Limb (tissue), 2 donors: Measurements from ENCODE around the gene TMCC2.

Experiments
- DNase-seq, 2 donors: peaks; one replicate each; pipeline ENCODE4 v3.0.0-alpha.2; 2016; ENCODE audit errors: extremely low spot score in 2 of 2

Gene TMCC2

DNA sequence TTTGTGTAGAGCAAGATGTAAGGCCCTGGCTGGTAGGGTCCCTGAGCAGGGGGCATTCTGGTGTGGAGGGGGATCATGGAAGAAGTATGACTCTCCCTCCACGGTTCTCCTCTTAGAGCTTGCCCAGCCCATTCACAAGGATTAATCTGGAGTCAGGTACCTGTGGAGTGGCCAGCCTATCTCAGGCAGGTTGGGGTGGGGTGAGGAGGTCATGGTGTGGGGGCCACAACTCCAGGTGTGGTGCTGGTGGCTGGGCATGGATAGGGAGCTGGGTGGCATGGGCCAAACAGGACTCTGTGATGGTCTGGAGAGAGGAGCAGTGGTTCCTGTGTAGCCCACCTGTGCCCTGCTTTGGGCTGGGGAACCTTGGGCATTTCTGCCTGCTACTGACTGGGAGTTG is 32.3 kb downstream of the TMCC2 start:
- DNase-seq: no peak

- DNase-seq: no peak
Measured at GRCh38 chr1:205260948-205261732, 33.4 kb downstream of the TMCC2 start.

GRCh38 chr1:205261946-205262691 is 34.4 kb downstream of the TMCC2 start:
- no peak for DNase-seq

GRCh38 chr1:205262731-205263171 is 35.0 kb downstream of the TMCC2 start:
- DNase-seq: no peak

GRCh38 chr1:205263580-205264190 is 35.9 kb downstream of the TMCC2 start:
- no peak for DNase-seq

GRCh38 chr1:205266611-205267305 is 39.0 kb downstream of the TMCC2 start:
- no peak for DNase-seq

- DNase-seq: no peak
Measured at GRCh38 chr1:205267306-205267902, 39.7 kb downstream of the TMCC2 start.

DNA sequence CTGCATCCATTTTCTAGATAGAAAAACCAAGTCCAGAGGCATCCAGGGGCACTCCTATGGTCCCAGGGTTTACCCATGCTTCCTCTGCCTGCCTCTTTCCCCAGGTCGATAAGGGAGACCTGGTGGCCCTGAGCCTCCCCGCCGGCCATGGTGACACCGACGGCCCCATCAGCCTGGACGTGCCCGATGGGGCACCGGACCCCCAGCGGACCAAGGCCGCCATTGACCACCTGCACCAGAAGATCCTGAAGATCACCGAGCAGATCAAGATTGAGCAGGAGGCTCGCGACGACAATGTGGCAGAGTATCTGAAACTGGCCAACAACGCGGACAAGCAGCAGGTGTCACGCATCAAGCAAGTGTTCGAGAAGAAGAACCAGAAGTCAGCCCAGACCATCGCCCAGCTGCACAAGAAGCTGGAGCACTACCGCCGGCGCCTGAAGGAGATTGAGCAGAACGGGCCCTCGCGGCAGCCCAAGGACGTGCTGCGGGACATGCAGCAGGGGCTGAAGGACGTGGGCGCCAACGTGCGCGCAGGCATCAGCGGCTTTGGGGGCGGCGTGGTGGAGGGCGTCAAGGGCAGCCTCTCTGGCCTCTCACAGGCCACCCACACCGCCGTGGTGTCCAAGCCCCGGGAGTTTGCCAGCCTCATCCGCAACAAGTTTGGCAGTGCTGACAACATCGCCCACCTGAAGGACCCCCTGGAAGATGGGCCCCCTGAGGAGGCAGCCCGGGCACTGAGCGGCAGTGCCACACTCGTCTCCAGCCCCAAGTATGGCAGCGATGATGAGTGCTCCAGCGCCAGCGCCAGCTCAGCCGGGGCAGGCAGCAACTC is 41.3 kb downstream of the TMCC2 start:
- no peak for DNase-seq

DNA sequence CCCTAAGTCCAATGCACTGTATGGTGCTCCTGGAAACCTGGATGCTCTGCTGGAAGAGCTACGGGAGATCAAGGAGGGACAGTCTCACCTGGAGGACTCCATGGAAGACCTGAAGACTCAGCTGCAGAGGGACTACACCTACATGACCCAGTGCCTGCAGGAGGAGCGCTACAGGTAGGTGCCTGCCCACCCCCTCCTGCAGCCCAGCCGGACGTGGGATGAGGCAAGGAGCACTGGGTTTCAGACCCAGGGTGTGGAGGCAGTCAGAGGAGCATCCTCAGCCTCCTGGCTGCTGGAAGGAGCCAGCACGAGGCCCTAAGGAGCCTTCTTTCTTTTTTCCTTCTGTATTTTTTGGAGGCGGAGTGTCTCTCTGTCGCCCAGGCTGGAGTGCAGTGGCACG is 42.0 kb downstream of the TMCC2 start:
- DNase-seq: no peak

DNA sequence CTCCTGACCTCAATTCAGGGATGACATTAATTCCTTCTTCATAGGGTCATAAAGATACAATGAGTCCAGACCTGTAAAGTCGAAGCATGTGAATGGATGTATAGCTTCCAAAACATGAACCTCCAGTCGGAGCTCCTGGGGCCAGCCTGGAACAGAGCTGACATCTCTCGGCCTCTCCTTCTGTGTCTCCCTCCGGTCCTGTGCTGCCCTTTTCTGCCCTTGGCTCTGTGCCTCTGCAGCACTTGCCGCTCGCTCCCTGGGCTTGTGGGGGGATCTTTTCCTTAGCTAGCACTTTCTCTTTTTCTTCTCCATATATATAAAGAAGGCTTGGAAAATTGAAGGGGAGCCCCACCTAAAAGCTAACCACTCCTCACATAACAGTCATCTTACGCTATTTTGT is 42.5 kb downstream of the TMCC2 start:
- no peak for DNase-seq

- DNase-seq: no peak
Measured at GRCh38 chr1:205270764-205271163, 43.0 kb downstream of the TMCC2 start.

GRCh38 chr1:205271277-205271676 is 43.5 kb downstream of the TMCC2 start:
- DNase-seq: no peak

DNA sequence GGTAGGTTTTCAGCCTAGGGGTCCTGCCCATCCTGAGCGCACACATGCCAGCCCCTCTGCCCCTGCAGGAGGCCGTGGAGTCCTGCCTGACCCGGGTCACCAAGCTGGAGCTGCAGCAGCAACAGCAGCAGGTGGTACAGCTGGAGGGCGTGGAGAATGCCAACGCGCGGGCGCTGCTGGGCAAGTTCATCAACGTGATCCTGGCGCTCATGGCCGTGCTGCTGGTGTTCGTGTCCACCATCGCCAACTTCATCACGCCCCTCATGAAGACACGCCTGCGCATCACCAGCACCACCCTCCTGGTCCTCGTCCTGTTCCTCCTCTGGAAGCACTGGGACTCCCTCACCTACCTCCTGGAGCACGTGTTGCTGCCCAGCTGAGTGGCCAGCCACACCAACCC is 44.0 kb downstream of the TMCC2 start:
- DNase-seq: no peak

DNA sequence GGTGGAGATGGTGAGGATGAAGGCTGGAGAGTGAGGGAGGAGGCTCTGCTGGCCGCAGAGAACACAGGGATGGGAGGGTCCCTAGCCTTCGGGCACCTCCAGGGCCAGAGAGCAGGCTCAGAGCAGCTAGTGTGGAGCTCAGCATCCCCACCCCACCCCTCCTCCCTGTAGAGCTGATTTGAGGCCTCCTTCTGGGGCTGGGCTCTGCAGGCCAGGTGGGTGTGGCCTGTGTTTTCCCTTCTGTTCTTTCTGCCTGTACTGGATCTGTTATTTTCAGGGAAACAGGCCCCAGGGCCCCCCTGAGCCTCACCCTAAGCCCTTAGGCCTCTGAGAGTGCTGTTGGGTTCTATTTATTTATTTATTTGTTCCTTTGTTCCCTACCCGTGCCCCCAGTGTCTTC is 44.8 kb downstream of the TMCC2 start:
- DNase-seq: no peak

DNA sequence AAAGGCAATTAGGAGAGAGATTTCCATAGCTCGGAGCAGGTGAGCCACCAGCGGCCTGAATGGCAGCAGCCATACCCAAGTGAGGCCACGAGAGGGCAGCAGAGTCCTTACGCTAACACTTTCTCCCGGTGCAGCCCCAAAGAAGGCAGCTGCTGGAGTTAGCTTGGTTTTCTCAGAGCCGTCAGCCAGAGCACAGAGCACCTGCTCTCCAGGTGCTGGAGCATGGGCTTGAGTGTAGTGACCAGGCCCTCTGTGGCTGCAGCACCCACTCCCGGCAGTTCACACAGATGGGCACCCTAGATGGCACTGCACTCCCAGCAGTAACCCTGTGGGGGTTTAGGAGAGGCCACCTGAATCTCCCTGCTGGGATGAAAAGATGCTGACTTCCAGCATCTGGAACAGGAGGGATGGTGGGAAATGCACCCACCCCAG is 45.8 kb downstream of the TMCC2 start:
- peak; percentile 84 to 89 for DNase-seq

DNA sequence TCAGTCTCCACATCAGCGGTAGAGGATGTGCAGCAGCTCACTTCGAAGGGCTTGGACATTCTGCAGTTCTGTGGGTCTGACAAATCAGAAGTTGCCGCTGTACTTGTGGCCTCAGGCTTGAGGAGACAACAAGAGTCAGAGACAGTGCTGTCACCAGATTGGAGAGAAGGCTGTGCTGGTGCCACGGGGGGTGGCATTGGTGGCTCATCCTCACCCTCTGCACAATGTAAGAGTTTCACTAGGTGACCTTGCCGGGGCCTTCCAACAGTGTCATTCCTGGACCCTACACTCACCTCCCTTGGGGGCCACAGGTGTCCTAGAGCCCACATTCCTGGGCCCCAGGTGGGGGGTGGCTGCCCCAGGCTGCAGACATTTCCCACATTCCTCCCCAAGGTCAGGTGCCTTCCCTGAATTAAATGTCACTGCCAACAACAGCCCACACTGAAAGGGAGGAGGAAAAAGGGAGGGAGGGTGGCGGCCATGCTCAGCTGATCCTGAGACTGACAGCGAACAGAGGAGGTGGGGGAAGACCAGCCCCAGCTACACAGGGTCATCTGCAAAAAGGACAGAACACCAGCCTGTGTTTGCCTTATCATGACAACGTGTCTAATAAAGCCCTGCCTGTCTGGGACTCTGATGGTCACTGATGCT is 46.4 kb downstream of the TMCC2 start:
- no peak for DNase-seq

GRCh38 chr1:205275133-205275532 is 47.4 kb downstream of the TMCC2 start:
- no peak for DNase-seq

GRCh38 chr1:205275916-205276688 is 48.4 kb downstream of the TMCC2 start:
- DNase-seq: no peak

GRCh38 chr1:205276689-205277065 is 48.9 kb downstream of the TMCC2 start:
- no peak for DNase-seq
